Stimulated activated CD4-positive, alpha-beta T cell treated with anti-CD3 and anti-CD28 coated beads, Interleukin-2, amount 100 ng/mL, for 4 hours (primary cell): ENCODE data around the gene ZNF837.
"Not testable (repeated sequence)": the region's sequence is repeated elsewhere in the genome, so short reads cannot be mapped to it uniquely, and the experiment has no call there.

ENCODE experiments used
- DNase-seq: peaks from one replicate; pipeline ENCODE4 v3.0.0-alpha.2; 2020; ENCODE audit warnings: low read depth

ZNF837 gene

DNA sequence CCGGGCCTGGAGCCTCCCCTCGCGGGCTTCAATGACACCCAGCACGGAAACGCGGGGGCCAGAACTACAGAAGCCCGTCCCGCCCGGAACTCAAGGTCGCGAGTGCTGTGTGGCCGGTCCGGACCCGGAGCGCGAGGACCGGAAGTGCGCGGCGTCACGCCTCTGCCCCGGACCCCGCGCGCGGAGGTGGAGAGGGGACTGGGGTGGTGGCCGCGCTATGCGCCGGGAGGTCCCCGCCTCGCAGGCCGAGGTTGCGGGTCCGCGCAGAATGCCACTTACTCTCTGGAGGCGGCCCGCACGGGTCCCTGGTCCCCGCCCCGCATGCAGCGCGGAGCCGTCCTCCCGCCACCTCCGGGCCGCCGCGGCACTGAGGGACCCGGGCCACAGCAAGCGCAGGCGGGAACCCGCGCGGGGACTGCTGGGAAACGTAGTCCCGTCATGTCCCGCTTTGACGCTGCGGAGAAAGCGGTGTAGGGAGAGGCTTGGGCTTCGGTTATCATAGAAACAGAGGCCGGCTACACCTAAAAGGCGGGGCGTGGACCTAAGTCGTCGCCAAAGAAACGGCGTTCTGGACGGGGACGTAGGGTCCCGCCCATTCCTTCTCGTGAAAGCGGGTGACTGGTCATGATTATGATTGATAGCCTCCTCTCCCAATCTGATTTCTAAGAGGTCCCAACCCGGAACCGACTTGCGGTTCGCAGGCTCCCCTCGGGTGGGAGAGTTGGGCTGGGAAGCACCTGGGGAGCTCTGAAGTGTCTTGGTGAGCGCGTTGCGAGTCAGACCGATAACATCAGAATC lies at the start of gene ZNF837:
TSS of gene ZNF837 (minus strand) at position 369 of the 798 bp plus-strand sequence. CDS start 11,698 bp downstream, outside the sequence.
- peak; percentile 97 for DNase-seq

DNA sequence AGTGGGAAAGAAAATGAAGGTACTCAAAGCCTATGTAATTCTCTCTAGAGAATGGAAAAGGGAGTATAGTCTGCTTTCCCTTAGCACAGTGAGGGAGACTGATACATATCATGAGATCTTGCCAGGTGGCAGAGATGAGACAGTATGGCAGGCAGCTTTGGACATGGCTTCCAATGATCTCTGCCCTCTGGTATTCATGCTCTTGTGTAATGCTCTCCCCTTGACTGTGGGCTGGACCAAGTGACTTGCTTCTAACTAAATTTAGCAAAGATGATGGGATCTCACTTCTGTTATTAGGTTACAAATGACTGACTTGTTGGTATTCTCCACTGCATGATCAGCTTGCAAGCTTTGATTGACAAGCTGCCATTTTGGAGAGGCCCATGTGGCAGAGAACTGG lies 48.9 kb upstream of the ZNF837 start:
- no peak for DNase-seq

DNA sequence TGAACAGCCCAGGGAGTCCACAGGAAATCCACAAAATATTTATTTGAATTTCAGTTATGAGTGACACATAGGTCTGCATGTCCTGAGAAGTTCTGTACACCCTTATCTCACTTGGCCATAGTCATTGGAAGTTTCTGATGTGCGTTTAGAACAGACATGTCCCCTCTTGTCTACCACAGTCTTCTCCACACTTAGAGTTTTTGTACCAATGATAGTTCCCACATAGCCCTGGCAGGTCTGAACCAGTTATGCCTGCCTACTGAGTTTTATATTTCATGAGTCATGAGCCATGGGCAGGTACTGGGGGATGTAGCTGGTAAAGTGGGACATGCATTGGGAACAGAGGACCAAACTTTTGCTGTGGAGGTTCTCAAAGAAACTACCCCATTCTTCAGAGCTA lies 47.8 kb upstream of the ZNF837 start:
- no peak for DNase-seq

DNA sequence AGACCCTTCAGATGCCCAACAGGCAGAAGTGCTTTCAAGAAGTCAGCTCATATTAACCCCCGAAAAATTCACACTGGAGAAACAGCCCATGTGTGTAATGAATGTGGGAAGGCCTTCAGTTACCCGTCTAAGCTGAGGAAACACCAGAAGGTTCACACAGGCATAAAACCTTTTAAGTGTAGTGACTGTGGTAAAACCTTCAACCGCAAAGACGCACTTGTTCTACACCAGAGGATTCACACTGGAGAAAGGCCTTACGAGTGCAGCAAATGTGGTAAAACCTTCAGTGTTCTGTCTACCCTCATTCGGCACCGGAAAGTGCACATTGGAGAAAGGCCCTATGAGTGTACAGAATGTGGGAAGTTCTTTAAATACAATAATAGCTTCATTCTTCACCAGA lies 36.2 kb upstream of the ZNF837 start:
- no peak for DNase-seq

DNA sequence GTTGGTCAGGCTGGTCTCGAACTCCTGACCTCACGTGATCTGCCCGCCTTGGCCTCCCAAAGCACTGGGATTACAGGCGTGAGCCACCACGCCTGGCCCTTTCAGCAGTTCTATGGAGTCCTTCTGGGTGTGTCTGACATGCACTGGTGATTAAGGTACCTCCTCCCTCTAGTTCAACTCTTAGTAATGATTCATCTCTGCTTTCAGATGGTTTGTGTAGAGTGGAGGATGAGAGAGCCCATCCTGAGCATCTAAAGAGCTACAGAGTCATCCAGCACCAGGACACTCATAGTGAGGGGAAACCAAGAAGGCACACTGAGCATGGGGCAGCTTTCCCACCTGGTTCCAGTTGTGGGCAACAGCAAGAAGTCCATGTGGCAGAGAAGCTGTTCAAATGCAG lies 35.8 kb upstream of the ZNF837 start:
- no peak for DNase-seq

- no peak for DNase-seq
Measured at GRCh38 chr19:58409010-58409790, 28.4 kb upstream of the ZNF837 start.

GRCh38 chr19:58408152-58409009 lies 27.6 kb upstream of the ZNF837 start, which contains the start of gene ZNF584:
ZNF584 (plus strand) TSS chr19:58408649; CDS start chr19:58409148, 499 bp downstream.
- DNase-seq, result peak; percentile 94

GRCh38 chr19:58407658-58408151 lies 26.9 kb upstream of the ZNF837 start:
- DNase-seq, result no peak

DNA sequence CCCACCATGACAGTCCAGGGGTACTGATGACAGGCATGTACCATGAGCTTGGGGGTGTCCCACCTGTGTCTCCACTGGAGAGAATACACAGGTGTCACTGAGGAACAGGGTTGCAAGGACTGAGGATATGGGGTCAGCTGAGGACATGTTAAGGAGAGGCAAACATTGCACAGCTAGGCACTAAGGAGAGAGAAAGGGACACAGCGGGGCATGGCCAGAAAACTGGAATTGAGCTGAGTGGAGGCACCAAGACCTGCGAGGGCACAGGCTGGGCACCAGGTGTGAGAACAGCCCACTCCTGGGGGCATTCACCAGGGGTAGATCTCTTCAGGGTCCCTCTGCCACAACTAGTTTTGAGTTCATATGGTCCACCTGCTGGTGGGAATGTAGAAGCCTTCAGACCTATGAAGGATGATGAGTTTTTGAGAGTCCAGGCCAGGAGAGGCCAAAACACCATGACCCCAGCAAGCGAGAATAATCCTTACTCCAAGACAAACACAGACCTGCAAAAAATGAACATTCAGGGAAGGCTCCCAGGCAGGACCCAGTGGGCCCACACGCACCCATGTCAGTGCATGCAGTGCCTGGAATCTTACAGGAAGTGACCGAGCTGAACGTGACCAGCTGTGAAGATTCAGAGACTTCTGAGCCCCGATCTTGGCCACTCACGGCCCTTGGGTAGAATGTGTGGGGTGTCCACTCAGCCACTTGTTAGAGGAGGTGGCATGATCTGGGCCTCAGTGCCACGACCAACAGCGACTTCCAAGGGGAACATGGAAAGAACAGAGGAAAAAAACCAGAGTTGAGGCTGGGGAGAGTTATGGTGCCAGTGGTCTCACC lies 26.2 kb upstream of the ZNF837 start:
- DNase-seq, result no peak

- not testable (repeated sequence) for DNase-seq
Measured at GRCh38 chr19:58403920-58404478, 23.2 kb upstream of the ZNF837 start.

DNA sequence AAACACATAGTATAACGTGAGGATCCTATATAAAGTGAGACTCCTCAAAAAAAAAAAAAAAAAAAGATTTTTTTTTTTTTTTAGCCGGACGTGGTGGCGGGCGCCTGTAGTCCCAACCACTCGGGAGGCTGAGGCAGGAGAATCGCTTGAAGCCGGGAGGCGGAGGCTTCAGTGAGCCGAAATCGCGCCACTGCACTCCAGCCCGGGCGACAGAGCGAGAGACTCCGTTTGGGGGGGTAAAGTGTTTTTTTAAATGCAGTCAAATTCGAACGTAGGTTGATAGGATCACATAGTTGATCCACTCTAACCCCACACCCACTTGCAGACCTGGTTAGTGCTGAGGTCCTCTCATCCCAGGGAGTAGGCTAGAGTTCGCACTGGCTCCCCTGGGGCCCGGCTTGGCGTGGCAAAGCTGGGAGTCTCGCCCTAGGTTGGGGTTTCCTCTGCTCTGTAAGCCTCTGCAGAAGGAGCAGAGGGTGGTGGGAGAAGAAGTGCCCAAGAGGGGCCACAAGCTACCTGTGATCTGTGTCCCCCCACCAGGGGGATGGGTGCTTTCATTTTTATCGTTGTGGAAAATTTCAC lies 21.1 kb upstream of the ZNF837 start:
- no peak for DNase-seq

- peak; percentile 99 for DNase-seq
Measured at GRCh38 chr19:58400916-58401839, 20.3 kb upstream of the ZNF837 start.

- no peak for DNase-seq
Measured at GRCh38 chr19:58400316-58400915, 19.6 kb upstream of the ZNF837 start.

DNA sequence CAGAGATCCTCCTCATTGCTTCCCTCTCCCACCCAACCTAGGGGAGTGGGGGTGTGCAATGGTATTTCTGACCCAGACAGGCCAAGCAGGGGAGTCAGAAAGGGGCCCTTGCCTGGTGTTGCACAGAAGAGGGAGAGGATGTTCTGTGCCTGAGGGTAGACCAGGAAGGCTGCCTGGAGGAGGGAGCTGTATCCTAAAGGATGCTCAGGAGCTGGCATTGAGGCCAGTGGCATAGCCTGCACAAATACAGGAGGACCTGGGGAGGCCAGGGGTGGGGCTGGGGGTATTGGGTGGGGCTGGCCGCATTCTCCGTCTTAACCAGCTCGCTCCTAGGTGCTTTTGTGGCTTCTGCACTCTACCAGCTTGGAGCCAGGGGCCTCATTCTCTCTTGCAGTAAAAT lies 19.1 kb upstream of the ZNF837 start:
- no peak for DNase-seq

GRCh38 chr19:58398545-58398944 lies 17.7 kb upstream of the ZNF837 start:
- no peak for DNase-seq

- no peak for DNase-seq
Measured at GRCh38 chr19:58398087-58398486, 17.3 kb upstream of the ZNF837 start.

GRCh38 chr19:58397533-58398037 lies 16.8 kb upstream of the ZNF837 start:
- no peak for DNase-seq

- DNase-seq, result no peak
Measured at GRCh38 chr19:58396691-58397532, 16.1 kb upstream of the ZNF837 start.
